KG1 (cell line): ENCODE data around the gene SULT2B1.
A peak's percentile ranks its signal among the peaks of the same experiment; 100 is the strongest.

Experiments
- DNase-seq: peaks from one replicate; lab custom pipeline; 2025; lab: John Stamatoyannopoulos, UW

The SULT2B1 gene

DNA sequence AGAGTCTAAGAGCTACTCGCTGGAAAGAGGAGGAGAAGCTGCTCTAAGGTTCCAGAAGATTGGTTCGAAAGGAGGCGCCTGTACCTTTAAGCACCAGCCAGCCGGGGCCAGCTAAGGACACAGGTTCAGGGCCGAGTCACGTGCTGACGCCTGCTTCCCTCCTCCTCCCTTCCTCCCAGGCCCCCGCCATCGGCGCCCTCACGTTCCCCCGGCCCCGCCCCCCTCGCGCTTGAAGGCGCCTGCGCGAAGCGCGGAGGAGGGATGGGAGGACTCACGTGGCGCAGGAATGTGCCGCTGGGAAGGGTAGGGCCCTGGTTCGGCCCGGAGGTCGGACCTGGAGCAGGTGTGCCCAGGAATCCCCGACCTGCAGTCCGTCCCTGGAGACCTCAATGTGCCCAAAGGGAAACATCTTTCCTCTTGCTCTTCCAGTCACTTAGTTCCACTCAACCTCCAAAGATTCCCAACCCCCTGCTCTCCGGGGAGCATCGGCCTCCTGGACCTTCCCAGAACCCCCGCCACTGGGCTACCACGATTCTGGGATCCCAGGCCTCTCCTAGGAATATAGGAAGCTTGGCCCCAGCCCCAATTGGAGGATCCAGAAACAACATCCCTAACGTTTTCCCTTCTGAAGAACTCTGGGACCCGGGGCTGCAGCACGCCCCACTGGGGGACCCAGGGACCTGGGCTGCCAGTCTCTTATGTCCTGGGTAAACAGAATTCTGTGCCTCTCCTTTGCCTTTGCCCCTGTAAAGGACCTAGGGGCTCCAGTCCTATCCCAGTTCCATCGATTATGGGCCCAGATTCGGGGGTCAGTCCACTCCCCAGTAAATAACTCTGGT lies 82.7 kb downstream of the SULT2B1 start:
- DNase-seq: peak; percentile 89

DNA sequence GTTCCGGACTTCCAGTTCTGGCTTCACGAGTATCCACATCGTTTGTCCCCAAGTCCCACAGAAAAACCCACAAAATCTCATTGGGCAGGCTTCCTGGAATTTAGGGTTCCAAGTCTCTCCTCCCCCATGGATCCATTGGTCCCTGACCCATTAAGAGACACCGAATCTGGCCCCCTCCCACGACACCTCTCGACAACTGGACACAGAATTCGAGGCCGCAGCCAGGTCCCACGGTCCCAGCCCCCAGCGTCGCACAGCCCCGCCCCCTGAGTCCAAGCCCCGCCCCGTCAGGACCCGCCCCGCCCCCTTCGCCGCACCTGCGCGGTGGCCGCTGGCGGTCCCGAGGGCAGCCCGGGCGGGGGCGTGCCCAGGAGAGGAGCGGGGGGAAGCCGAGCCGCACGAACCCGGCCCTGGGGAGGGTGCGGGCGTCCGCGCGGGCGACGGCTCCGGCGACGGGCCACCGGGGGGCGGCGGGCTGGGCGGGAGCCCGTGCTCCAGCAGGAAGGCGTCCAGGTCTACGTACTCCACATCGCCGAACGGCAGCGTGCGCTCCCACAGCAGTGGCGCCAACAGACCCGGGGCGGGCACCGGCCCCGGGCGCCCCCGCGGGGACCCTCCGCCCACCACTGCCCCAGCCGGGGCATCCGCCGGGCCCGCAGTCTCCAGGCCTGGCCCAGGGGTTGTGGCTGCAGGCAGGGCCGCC lies 83.4 kb downstream of the SULT2B1 start:
- DNase-seq: peak; percentile 70

DNA sequence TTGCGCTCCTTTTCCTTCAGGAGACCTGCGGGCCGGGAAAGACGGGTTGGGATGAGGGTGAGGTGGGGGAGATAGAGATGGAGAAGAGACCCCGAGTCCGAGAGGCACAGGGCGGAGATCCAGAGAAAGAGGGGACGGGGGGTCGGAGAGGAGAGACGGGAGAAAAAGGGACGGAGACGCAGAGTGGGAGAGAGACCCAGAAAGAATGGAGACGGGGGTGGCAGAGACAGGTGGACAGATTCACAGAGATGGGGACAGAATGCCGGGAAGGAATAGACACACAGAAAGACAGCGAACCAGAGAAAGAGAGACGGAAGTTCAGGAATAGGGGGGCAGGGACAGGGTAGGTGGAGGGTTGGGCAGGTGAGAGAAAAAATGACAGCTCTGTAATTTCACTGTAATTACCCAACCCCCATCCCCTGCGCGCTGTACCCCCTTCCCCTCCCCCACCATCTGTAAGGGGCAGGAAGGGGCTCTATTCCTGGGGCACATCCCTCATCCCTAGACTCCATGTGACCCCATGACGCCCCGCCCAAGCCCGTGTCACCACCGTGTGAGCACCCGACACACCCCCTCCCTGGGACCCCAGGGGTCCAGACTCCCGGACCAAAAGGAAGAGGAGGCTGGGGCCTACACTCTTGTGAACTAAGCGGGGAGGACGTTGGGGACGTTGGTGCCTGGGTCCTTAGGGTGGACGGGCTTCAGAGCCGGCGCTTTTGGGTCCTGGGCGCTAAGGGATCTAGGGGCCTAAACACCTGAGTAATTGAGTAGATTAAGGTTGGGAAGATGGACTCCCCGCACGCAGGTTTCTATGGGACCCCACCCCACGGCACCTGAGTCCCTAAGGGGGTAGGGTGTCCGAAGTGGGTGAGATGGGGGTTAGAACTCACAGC lies 84.2 kb downstream of the SULT2B1 start:
- DNase-seq: no peak

DNA sequence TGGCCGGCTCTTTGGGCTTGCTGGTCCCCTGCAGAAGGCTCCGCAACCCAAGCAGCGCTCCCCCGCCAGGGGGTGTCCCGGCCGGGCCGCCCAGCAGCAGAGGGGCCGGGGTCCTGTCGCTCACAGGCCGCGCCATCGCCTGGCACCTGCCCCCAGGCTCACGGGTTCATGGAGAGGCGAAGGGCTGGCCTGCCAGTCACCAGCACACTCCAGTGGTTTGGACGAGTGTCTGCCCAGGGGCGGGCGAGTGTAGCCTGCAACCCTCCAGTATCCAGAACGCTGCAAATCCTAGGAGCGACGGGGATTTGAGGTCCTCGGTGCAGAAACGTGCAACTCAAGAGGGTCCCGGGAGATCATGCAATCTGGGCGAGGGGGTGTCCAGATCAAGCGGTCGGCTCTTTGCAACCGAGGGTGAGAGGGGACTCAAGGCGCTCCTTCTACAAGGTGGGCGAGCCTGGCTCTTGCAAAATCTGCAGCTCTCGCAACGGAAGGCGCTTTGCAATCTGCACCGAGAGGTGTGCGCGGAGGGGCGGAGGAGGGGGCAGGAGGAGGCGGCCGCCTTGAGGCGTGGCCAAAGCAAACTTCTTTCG lies 85.0 kb downstream of the SULT2B1 start, which contains the start of gene DBP:
Gene DBP, minus strand, starts transcription at position 521 of the 590 bp plus-strand sequence. Its CDS starts 385 bp downstream, at position 136.
- peak; percentile 35 for DNase-seq

DNA sequence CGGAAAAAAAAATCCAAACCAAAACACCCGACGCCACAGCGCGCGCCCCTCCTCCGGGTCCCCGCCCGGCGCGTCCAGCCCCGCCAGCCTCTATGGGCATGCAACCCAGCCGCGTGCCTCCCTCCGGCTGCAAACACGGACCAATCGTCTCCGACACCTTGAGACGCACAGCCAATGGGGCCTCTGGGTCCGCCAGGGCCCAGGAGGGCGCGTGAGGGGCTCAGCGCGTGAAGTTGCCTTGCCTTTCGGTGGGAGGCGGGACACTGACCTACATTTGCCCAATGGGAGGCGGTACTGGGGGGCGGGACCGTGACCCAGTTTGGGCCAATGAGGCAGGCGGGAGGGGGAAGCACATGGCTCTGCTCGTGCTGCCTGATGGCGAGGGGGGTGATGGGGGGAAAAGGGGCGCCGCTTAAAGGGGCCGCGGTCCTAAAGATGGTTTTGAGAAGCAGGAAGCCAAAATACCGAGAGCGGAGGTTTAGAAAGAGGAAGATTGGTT lies 85.5 kb downstream of the SULT2B1 start:
- DNase-seq: peak; percentile 98

DNA sequence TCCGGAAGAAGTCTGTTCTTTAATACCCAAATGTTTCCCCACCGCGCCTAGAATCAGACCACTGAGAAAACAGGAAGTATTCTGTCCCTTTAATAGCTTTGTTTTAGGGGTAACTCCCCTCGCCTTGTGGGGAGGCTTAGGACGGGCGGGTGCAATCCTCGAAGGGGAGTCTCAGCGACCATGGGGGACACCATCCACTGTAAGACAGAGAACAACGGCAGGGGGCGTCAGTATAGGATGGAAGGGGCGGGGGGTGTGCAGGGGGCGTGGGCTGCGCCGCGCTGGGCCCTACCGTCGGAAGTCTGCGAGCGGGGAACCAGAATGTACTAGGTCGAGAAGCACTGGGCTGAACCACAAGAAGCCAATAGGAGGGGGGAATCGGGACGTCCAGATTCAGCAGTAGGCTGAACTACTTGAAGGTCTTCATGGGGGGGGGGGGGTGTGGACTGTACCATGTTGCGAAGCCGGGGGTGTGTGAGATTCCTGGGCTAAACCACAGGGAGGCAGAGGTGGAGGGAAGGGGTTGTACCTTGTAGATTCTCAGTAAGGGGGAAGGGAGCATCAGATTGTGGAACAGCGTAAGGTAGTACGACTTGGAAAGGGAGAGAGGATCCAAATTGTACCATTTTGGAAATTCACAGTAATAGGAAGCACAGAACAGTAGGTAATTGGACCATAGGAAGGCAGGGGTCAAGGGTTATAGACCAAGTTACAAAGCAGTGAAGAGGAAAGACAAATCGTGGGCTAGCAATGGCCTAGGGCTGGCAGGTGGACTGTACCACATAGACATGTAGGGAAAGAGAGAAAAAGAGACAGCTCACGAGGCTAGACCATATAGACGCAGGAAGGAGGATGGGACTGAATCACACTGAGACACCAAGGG lies 86.2 kb downstream of the SULT2B1 start:
- peak; percentile 96 for DNase-seq

DNA sequence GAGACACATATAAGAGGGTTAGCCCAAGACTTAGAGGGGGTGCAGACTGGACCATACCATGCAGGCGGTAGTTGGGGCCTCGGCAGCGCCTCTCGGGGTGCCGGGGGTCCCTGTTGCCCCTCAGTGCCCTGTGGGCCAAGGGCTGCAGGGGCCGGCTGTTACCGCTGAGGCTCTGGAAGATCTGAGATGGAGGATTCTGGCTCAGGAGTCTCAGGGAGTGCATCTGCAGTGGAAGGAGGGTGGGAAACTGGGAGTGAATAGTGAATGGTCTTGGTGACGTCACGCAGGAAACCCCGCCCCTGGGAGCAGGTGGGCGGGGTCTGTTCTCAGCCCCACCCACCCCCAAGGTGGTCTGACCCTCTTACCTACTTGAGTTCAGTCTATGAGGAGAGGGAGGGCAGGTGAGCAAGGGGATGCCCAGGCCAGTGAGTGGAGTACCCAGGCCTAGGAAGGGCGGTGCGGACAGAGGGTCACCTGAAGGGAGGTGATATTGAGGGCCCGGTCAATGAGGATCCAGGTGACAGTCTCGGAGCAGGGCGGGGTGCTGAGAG lies 86.9 kb downstream of the SULT2B1 start:
- no peak for DNase-seq

DNA sequence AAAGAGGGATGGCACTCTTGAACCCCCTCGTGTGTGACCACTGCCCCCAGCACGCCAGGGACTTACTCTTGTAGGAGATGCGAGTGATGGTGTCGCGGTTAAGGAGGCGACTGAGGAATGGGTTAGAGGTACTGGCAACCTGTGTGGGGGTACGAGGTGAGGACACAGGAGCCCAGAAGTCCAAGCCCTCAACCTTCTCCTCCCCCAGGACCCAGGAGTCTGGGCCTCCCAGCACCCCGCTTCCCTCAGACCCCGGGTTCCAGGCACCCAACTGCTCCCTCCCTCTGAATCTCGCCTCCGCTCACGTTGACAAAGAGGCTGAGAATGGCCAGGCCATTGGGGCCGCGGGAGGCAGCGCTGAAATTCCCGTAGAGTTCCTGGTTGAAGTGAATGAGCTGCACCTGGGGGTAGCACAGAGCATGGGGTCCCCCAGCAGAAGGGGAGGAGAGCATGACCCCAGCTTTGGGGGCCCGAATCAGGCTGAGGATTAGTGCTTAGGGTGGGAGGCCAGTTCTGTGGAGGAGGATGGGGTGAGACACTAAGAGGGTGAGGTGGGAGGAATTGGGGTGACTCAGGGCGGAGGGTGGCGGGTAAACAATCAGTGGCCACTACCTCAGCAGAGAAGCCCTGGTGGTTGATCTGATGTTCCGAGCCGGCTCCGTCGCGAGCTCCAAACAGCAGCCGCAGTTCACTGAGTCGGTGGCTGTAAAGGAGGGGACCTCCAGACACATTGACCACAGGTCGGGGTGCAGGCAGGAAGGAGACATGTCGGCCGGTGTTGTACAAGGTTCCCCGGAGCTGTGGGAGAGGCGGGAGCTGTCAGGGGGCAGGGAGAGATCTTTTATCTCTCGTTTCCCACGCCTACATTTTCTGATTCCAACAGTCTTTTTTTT lies 87.8 kb downstream of the SULT2B1 start:
- no peak for DNase-seq

DNA sequence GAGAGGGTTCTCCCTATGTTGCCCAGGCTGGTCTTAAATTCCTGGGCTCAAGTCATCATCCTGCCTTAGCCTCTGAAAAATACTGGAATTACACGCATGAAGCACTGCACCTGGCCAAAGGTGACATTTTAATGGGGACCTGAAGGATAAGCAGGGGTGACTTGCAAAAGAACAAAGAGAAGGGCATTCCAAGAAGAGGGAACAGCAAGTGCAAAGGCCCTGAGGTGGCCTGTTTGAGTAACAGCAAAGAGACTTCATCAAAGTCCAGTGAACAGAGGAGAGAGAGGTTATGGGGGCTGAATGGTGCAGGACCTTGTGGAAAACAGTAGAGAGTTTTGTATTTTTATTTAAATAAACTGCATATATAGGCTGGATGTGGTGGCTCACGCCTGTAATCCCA lies 89.9 kb downstream of the SULT2B1 start:
- no peak for DNase-seq

DNA sequence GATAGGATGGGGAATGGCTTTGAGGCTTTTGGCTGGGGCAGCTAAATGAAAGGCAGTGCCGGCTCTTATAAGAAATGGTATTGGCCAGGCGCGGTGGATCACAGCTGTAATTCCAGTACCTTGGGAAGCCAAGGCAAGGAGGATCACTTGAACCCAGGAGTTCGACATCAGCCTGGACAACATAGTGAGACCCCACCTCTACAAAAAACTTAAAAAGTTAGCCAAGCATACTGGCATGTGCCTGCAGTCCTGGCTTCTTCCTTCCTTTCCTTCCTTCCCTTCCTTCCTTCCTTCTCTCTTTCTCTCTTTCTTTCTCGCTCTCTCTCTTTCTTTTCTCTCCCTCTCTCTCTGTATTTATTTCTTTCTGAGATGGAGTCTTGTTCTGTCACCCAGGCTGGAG lies 90.9 kb downstream of the SULT2B1 start:
- no peak for DNase-seq

DNA sequence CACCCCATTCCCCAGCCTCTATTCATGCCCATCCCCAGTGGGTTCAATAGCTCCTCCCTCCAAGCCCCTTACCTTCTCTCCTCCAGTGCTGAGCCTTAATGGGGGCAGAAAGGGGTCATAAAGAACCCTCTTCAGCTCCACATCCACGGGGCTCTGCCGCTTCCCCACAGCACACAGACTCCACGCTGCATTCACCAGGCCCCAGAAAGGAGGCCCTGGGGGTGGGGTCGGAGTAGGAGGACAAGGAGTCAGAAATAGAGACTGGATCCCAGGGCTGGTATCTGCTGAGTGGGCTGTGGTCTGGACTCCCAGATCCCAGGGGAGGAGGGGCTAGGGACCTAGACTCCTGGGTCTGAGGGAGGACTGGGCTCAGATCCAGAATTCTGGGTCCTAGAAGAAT lies 92.4 kb downstream of the SULT2B1 start:
- DNase-seq: no peak

DNA sequence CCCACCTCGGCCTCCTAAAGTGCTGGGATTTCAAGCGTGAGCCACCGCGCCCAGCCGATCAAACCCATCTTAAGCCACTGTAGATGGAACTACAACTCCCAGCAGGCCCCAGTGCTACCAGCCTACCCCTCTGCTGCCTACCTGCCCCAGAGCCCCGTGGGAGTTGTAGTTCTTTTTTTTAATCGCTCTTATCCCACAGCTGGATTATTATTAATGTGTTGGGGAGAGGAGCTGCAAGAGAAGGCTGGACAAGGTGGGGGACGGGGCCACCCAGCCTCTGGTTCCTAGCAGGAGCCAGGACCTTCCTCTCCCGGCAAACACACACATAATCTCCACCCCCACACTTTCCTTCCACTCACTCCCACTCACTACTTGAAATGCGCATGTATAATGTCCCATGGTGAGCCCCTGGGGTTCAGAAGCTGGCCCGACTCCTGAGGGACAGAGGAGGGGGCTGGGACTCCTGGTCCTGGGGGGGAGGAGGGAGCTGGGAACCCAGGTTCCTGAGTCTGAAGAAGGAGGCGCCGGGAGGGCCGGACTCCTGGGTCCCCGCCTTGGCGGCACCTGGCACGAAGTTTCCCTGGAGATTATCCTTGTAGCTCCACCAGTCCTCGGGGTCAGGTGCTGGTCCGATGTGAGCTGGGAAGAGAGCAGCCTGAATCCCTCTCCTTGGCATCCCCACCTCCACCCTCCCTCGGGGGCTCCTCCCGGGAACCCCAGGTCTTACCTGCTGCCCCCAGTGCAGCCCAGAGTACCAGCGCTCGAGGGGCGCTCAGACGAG lies 93.1 kb downstream of the SULT2B1 start:
- DNase-seq: peak; percentile 14

DNA sequence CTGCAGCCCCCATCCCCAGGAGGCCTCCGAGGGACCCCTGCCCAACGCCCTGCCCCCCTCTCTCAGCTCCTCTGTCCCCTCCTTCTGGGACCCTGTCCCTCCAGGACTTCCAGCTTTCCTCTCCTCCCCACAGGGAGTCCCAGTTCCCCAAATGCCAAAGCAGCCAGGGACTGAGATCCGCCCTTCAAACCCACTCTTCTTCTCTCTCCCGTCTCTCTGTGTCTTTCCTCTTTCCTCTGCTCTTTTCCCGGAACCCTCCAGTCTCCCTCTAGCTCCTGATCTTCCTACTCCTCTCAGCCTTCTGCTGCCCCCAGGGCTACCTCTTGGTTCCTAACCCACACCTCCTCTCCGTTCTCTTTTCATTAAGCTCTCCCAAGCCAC lies 93.6 kb downstream of the SULT2B1 start:
- DNase-seq: no peak

DNA sequence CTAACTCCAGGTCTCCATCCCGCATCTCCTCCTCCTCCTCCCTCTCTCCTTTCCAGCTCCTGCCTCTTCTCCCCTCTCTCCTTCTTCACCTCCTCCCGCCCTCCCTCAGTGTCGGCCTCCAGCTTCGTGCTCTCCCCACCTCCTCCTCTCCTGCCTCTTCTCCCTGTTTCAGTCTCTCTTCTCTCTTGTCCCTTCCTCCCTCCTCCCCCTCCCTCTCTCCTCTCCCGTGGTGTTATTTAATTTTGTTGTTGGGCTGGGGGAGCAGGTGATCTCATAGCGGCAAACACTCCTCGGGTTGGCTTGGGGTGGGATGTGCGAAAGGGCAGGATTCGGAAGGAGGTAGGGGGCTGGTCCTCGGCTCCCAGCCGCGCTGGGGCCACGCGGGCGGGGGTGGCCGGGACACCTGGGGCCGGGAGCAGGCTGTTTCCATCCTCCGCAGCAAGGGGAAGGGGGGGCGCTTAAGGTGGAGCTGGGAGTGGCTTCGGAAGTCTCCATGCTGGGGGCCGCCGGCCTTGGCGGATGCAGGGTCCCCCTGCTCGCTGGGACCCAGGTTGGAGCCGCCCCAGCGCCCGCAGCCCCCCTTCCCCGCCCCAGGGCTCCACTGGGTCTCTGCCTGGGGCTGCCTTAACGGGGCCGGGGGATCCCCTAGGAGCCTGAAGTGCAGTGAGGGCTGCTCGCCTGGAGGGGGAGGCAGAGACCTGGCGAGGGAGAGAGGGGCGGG lies 94.2 kb downstream of the SULT2B1 start, which contains the start of gene CA11:
Gene CA11, minus strand, starts transcription at position 187 of the 721 bp plus-strand sequence. CDS start 555 bp downstream, outside the sequence.
- peak; percentile 76 for DNase-seq

DNA sequence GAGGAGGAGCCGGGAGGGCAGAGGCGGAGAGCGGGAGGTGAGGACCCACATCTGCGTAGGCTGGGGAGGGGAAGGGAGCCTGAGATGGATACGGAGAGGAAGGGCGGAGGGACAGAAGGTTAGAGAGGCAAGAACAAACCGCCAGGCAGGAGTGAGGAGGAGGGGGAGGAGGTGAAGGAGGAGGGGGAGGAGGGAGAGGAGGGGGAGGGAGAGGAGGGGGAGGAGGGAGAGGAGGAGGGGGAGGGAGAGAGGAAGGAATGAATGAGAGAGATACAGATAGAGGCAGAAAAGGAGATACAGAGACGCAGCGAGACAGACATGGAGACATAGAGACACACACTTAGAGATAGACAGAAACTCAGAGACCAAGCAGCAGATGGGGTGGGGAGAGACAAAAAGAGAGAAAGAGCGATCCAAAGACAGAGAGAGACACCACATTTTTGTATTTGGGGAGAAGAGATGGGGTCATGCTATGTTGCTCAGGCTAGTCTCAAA lies 94.8 kb downstream of the SULT2B1 start:
- DNase-seq: no peak

DNA sequence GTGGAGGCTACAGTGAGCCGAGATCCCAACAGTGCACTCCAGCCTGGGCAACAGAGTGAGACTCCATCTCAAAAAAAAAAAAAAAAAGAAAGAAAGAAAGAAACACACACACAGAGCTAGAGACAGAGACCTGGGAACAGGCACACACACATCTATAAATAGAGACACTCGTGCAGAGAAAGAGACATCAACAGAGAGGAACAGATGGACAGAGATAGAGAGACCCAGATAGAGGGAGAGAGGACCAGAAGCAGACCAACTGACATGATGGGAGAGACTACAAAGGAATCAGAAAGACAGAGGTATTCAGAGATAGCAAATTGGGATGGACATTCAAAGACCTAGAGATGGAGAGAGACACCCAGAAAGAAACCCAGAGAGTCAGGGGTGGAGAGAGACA lies 96.2 kb downstream of the SULT2B1 start:
- DNase-seq: no peak
